HCT116 (cell line): ENCODE data around the gene CYP4F3. TPM values are rescaled to one million over a fixed set of nuclear protein-coding genes. Genes with fewer than 3 reads are reported as not detected.

Experiments used
- ATAC-seq: fragments of 200-7000 bp; cut with Tn5 transposase; 2 replicates; pipeline ENCODE4 v1.9.1; 2020; ENCODE audit warnings: mild to moderate bottlenecking, moderate library complexity
- BruUV-seq: library from RNA; stranded (reverse); fragments of 400-500 nt; replicated peaks from 2 replicates; lab custom pipeline; 2021; lab: Mats Ljungman, UMichigan
- CTCF ChIA-PET: fragments of 300-600 bp; sonication (Branson Sonifier 250); formaldehyde crosslinking; loops from one replicate; lab custom pipeline; 2021; ENCODE audit warnings: antibody characterized with exemption; lab: Charles Lee
- POLR2A ChIA-PET: fragments of 300-600, 350-600 bp; sonication (Branson Sonifier 250); formaldehyde crosslinking; loops from one replicate; lab custom pipeline; 2021; ENCODE audit warnings: antibody characterized with exemption; lab: Charles Lee
- RAD21 ChIA-PET, 2 experiments: fragments of 300-600 bp; sonication (Branson Sonifier 250); formaldehyde crosslinking; loops; one replicate each; lab custom pipeline; 2023; ENCODE audit warnings: low total read pairs in 2 of 2; ENCODE audit not compliant: uncharacterized antibody in 2 of 2, unreplicated experiment in 2 of 2, low non-redundant PET in 1 of 2; lab: Charles Lee
- DNase-seq: peaks from one replicate; pipeline ENCODE4 v3.0.0-alpha.2; 2010; ENCODE audit warnings: low read depth, low spot score
- H2AFZ ChIP-seq: fragments of 200-600 bp; shearing (Covaris generic), sonication (generic); 2 replicates; pipeline ENCODE4 v1.6.1; 2017; ENCODE audit warnings: low read depth, mixed run types, mixed read lengths, antibody characterized with exemption, low read length; ENCODE audit not compliant: poor library complexity, severe bottlenecking
- H3K27ac ChIP-seq: 2 replicates; pipeline ENCODE4 v1.5.1; 2012; ENCODE audit warnings: low read depth, low read length
- H3K27me3 ChIP-seq: fragments of 200-600 bp; sonication (generic); 2 replicates; pipeline ENCODE4 v1.6.1; 2016; ENCODE audit warnings: mixed run types, low read length, mixed read lengths; ENCODE audit not compliant: insufficient read depth
- H3K36me3 ChIP-seq, 2 experiments: fragments of 200-500 bp in 1 of 2; fragments of 200-600 bp in 1 of 2; sonication (Bioruptor generic) in 1 of 2; sonication (generic) in 1 of 2; 2 replicates each; pipeline versions ENCODE4 v1.5.1 to v1.6.1; 2014 to 2016; ENCODE audit warnings: low read length in 2 of 2, inconsistent platforms in 1 of 2, mixed read lengths in 1 of 2, mixed run types in 1 of 2; ENCODE audit not compliant: insufficient read depth in 2 of 2, control insufficient read depth in 1 of 2
- H3K4me1 ChIP-seq, 2 experiments: fragments of 200-600 bp in 1 of 2; sonication (generic) in 1 of 2; 2 replicates each; pipeline versions ENCODE4 v1.5.1 to v1.6.1; 2012 to 2017; ENCODE audit warnings: low read length in 2 of 2, inconsistent platforms in 1 of 2, mild to moderate bottlenecking in 1 of 2, mixed read lengths in 1 of 2, mixed run types in 1 of 2, moderate library complexity in 1 of 2; ENCODE audit not compliant: insufficient read depth in 2 of 2, control insufficient read depth in 1 of 2
- H3K4me2 ChIP-seq: fragments of 200-600 bp; sonication (generic); 2 replicates; pipeline ENCODE4 v1.6.1; 2017; ENCODE audit warnings: mixed run types, low read length, mixed read lengths
- H3K4me3 ChIP-seq, 2 experiments: fragments of 200-600 bp in 1 of 2; sonication (generic) in 1 of 2; replicated peaks in 1 of 2; 2 replicates each; pipeline ENCODE4 v1.5.1; 2011 to 2016; ENCODE audit warnings: low read length in 2 of 2, control low read depth in 1 of 2, low read depth in 1 of 2, mild to moderate bottlenecking in 1 of 2, mixed read lengths in 1 of 2, mixed run types in 1 of 2
- H3K79me2 ChIP-seq: fragments of 200-600 bp; sonication (generic); 2 replicates; pipeline ENCODE4 v1.6.1; 2017; ENCODE audit warnings: mild to moderate bottlenecking, mixed run types, low read length, moderate library complexity, mixed read lengths; ENCODE audit not compliant: insufficient read depth
- H3K9ac ChIP-seq: fragments of 200-600 bp; sonication (generic); 2 replicates; pipeline ENCODE4 v1.6.1; 2016; ENCODE audit warnings: low read length, mixed read lengths
- H3K9me2 ChIP-seq: fragments of 200-600 bp; sonication (generic), shearing (Covaris generic); 2 replicates; pipeline ENCODE4 v1.6.1; 2017; ENCODE audit warnings: mixed run types, mild to moderate bottlenecking, moderate library complexity; ENCODE audit not compliant: insufficient read depth
- H3K9me3 ChIP-seq, 2 experiments: fragments of 200-500 bp in 1 of 2; fragments of 200-600 bp in 1 of 2; sonication (Bioruptor generic) in 1 of 2; sonication (generic) in 1 of 2; 2 replicates each; pipeline ENCODE4 v1.6.1; 2014 to 2017; ENCODE audit warnings: low read length in 2 of 2, mixed read lengths in 2 of 2, inconsistent platforms in 1 of 2, low read depth in 1 of 2, mild to moderate bottlenecking in 1 of 2, mixed run types in 1 of 2, moderate library complexity in 1 of 2; ENCODE audit not compliant: control insufficient read depth in 1 of 2, insufficient read depth in 1 of 2
- H4K20me1 ChIP-seq: fragments of 200-600 bp; sonication (generic), shearing (Covaris generic); 2 replicates; pipeline ENCODE4 v1.6.1; 2017; ENCODE audit warnings: mixed run types, mild to moderate bottlenecking, moderate library complexity; ENCODE audit not compliant: insufficient read depth
- CBX3 ChIP-seq: IDR thresholded peaks from 2 replicates; pipeline ENCODE4 v1.6.1; 2012; ENCODE audit warnings: low read depth
- CEBPB ChIP-seq: IDR thresholded peaks from 2 replicates; pipeline ENCODE4 v1.6.1; 2012; ENCODE audit warnings: low read depth
- ELF1 ChIP-seq: IDR thresholded peaks from 2 replicates; pipeline ENCODE4 v1.6.1; 2012; ENCODE audit warnings: low read depth, borderline replicate concordance
- EZH2 ChIP-seq: fragments of 200-600 bp; sonication (generic); IDR thresholded peaks from 2 replicates; pipeline ENCODE4 v1.6.1; 2017; ENCODE audit warnings: antibody characterized with exemption, mixed run types
- EZH2phosphoT487 ChIP-seq: fragments of 200-600 bp; IDR thresholded peaks from 2 replicates; pipeline ENCODE4 v1.6.1; 2018; ENCODE audit warnings: antibody characterized with exemption, borderline replicate concordance
- FOSL1 ChIP-seq: IDR thresholded peaks from 2 replicates; pipeline ENCODE4 v1.6.1; 2012; ENCODE audit warnings: low read depth
- JUND ChIP-seq: IDR thresholded peaks from 2 replicates; pipeline ENCODE4 v1.6.1; 2012
- POLR2A ChIP-seq: IDR thresholded peaks from 2 replicates; pipeline ENCODE4 v1.7.0; 2011; ENCODE audit warnings: borderline replicate concordance; ENCODE audit not compliant: insufficient read depth, insufficient read length; ENCODE audit errors: extremely low read depth
- SP1 ChIP-seq: IDR thresholded peaks from 2 replicates; pipeline ENCODE4 v1.6.1; 2012; ENCODE audit warnings: low read depth
- SRF ChIP-seq: IDR thresholded peaks from 2 replicates; pipeline ENCODE4 v1.6.1; 2012; ENCODE audit warnings: low read depth
- TCF7L2 ChIP-seq: IDR thresholded peaks from 2 replicates; pipeline ENCODE4 v1.7.0; 2011; ENCODE audit warnings: borderline replicate concordance, inconsistent platforms; ENCODE audit not compliant: insufficient read depth, insufficient read length; ENCODE audit errors: extremely low read depth
- YY1 ChIP-seq: IDR thresholded peaks from 2 replicates; pipeline ENCODE4 v1.6.1; 2011; ENCODE audit warnings: low read length, low read depth, moderate library complexity, mild to moderate bottlenecking; ENCODE audit not compliant: insufficient replicate concordance; ENCODE audit errors: extremely low read depth
- ZFX ChIP-seq: fragments of 450-650 bp; IDR thresholded peaks from 2 replicates; pipeline ENCODE4 v1.6.1; 2017
- ZNF274 ChIP-seq: fragments of 200-500 bp; sonication (Bioruptor generic); IDR thresholded peaks from 2 replicates; pipeline ENCODE4 v1.6.1; 2014; ENCODE audit warnings: mild to moderate bottlenecking, low read depth, low read length, inconsistent platforms
- intact Hi-C: fragments of 100-400 bp; cut with micrococcal nuclease; formaldehyde crosslinking; loops from 2 replicates; pipeline ENCODE4 v1.10.0; 2022
- total RNA-seq: library from RNA; stranded (reverse); gene quantifications from one replicate; pipeline ENCODE4 v1.2.1, GENCODE V29; 2021; ENCODE audit not compliant: unreplicated experiment
- TF ChIP-seq, protein P1 (sequence below): IDR thresholded peaks from 2 replicates; pipeline ENCODE4 v1.6.1; 2011; ENCODE audit warnings: mild to moderate bottlenecking, low read length, moderate library complexity; ENCODE audit not compliant: insufficient replicate concordance; ENCODE audit errors: extremely low read depth
- TF ChIP-seq, protein P2 (sequence below): IDR thresholded peaks from 2 replicates; pipeline ENCODE4 v1.6.1; 2012
- TF ChIP-seq, protein P3 (sequence below), 3 experiments: fragments of 200-600 bp in 1 of 3; sonication (generic) in 1 of 3; IDR thresholded peaks in 2 of 3; conservative IDR thresholded peaks in 1 of 3; 2 replicates each; pipeline ENCODE4 v1.5.1; 2012 to 2017; ENCODE audit warnings: low read depth in 2 of 3, low read length in 2 of 3, antibody characterized with exemption in 1 of 3, borderline replicate concordance in 1 of 3, control low read depth in 1 of 3, mild to moderate bottlenecking in 1 of 3, mixed read lengths in 1 of 3, mixed run types in 1 of 3, moderate library complexity in 1 of 3; ENCODE audit not compliant: insufficient read depth in 1 of 3
- TF ChIP-seq, protein P4 (sequence below): IDR thresholded peaks from 2 replicates; pipeline ENCODE4 v1.6.1; 2012

CYP4F3 gene
- total RNA-seq, 1 experiment from 2014 or later: 3.6 TPM

DNA sequence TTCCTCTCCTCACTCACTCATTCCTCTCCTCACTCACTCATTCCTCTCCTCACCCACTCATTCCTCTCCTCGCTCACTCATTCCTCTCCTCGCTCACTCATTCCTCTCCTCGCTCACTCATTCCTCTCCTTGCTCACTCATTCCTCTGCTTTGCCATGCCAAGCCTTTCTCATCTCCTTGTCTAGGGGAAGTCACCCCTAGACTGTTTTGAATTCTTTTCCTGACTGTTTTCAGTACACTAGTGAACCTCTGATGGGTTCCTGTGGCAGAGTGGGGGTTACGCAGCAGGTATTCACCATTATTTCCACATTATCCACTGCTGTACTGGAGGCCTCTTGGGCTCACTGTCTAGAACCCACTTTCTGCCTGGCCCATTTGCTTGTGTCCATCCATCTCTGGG, 24.5 kb upstream of the CYP4F3 start (continued):
- TF ChIP-seq, protein P1, sequence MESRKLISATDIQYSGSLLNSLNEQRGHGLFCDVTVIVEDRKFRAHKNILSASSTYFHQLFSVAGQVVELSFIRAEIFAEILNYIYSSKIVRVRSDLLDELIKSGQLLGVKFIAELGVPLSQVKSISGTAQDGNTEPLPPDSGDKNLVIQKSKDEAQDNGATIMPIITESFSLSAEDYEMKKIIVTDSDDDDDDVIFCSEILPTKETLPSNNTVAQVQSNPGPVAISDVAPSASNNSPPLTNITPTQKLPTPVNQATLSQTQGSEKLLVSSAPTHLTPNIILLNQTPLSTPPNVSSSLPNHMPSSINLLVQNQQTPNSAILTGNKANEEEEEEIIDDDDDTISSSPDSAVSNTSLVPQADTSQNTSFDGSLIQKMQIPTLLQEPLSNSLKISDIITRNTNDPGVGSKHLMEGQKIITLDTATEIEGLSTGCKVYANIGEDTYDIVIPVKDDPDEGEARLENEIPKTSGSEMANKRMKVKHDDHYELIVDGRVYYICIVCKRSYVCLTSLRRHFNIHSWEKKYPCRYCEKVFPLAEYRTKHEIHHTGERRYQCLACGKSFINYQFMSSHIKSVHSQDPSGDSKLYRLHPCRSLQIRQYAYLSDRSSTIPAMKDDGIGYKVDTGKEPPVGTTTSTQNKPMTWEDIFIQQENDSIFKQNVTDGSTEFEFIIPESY: no peak
- TF ChIP-seq SP1: no peak

DNA sequence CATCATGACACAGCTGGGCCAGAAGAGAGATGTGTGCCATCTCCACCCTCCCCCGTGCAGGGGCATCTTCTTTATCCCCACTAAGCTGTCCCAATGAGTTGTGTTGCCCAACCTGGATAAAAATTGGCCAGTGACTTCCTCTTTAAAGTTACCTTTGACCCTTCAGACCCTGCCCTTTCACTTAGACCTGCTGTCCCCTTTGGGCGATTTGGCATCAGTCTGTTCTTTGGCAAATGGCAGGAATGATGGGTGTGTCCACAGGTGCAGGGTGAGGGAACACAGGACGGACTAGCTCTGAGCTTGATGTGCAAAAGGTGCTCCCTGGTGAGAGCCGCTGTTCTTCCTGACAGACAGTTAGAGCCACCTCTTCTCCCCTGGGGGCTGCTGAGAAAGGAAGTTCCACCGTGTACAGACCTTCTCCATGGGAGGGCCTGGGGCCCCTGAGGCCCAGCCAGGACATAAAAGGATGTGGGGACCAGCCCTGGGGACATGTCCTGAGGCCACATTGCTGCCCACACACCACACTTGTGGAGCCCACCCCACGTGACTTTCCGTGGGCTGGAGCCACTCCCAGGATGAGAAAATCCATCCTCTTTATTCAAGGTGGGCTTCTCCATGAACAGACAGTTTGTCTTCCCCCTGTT, 23.9 kb upstream of the CYP4F3 start:
- intact Hi-C loops: no loop called here
- Histone ChIP-seq H3K27ac (no peak overlapping the region), H3K27me3 (peaks cover 6% of the 10 kb centered on the region), H3K4me3 (no peak overlapping the region), H2AFZ (no peak overlapping the region), H3K9ac (no peak overlapping the region), H3K4me1 (no peaks in the 10 kb centered on the region), H3K79me2 (no peaks in the 10 kb centered on the region), H4K20me1 (no peaks in the 10 kb centered on the region), H3K4me2 (no peak overlapping the region), H3K36me3 (no peaks in the 10 kb centered on the region), H3K9me2 (no peaks in the 10 kb centered on the region), H3K9me3 (no peaks in the 10 kb centered on the region)
- ATAC-seq: no peak
- RAD21 ChIA-PET: no interaction called here
- TF ChIP-seq CEBPB (no peak), EZH2phosphoT487 (no peak), ZFX (no peak), POLR2A (no peak), TCF7L2 (no peak), SP1 (no peak), EZH2 (no peak), YY1 (no peak), FOSL1 (no peak), CBX3 (no peak), JUND (no peak), SRF (no peak), ELF1 (no peak), ZNF274 (no peak)
- TF ChIP-seq, protein P2, sequence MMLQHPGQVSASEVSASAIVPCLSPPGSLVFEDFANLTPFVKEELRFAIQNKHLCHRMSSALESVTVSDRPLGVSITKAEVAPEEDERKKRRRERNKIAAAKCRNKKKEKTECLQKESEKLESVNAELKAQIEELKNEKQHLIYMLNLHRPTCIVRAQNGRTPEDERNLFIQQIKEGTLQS: no peak
- TF ChIP-seq, protein P3, sequence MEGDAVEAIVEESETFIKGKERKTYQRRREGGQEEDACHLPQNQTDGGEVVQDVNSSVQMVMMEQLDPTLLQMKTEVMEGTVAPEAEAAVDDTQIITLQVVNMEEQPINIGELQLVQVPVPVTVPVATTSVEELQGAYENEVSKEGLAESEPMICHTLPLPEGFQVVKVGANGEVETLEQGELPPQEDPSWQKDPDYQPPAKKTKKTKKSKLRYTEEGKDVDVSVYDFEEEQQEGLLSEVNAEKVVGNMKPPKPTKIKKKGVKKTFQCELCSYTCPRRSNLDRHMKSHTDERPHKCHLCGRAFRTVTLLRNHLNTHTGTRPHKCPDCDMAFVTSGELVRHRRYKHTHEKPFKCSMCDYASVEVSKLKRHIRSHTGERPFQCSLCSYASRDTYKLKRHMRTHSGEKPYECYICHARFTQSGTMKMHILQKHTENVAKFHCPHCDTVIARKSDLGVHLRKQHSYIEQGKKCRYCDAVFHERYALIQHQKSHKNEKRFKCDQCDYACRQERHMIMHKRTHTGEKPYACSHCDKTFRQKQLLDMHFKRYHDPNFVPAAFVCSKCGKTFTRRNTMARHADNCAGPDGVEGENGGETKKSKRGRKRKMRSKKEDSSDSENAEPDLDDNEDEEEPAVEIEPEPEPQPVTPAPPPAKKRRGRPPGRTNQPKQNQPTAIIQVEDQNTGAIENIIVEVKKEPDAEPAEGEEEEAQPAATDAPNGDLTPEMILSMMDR (IDR thresholded peaks at IDR 0.05 in 2 of 3, conservative IDR thresholded peaks at IDR 0.05 in 1 of 3; ENCODE audit: borderline replicate concordance in 1 of 3, insufficient read depth in 1 of 3, low read depth in 2 of 3, low read length in 2 of 3): no peak
- TF ChIP-seq, protein P1: no peak
- TF ChIP-seq, protein P4, sequence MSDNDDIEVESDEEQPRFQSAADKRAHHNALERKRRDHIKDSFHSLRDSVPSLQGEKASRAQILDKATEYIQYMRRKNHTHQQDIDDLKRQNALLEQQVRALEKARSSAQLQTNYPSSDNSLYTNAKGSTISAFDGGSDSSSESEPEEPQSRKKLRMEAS: no peak
- BruUV-seq: no TSS peak
- no peak for DNase-seq
- POLR2A ChIA-PET: no interaction called here
- CTCF ChIA-PET: no interaction called here
